Activated CD4-positive, alpha-beta T cell treated with anti-CD3 and anti-CD28 coated beads, Interleukin-2, amount 50 U/mL, for 4 hours (primary cell): ENCODE results near the gene FBXO47.

Source experiments
- DNase-seq, 2 experiments: peaks; one replicate each; pipeline ENCODE4 v3.0.0-alpha.2; 2020

The FBXO47 gene, protein sequence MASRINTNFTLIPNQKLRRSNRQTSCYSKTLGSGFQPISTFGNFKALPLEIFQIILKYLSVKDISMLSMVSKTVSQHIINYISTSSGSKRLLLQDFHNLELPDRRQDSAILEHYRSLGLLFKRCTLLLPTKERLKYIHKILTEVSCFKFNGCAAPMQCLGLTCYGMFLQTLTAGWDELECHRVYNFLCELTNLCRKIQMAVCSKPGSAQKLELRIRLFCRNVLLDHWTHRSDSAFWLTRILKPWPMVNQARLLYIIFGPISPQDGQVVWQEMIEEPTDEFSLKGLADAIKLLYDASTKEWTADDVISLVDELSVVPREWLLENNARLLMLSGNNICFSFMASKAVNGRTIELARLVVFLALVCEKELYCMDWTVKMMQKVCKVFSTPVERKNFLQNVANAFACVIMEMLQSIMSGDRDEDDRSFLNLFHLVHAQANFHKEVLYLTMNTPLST

DNA sequence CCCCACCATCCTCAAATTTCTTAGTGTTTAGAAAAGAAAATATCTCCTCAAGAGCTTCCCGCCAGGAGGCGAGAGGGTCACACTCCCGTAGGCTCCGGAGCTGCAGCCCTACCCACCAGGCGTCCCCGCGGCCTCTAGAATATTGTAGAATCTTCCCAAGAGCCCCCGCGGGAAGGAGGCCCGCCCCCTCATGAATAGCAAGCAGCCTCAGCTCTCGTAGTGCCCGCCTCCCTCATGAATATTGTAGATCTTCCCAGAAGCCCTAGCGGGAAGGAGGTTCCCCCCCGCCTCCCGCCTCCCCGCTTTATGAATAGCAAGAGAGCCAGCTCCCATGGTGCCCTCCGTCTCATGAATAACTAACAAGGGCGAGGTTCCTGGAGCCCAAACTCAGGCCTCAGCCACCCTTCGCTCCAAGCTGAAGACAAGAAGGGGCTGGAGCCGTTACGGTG, at the start of gene FBXO47:
Gene FBXO47 (minus strand): TSS at position 114 of the 449 bp plus-strand sequence. CDS start 4,378 bp downstream, outside the sequence.
- DNase-seq, result peak; percentile 78 to 84

DNA sequence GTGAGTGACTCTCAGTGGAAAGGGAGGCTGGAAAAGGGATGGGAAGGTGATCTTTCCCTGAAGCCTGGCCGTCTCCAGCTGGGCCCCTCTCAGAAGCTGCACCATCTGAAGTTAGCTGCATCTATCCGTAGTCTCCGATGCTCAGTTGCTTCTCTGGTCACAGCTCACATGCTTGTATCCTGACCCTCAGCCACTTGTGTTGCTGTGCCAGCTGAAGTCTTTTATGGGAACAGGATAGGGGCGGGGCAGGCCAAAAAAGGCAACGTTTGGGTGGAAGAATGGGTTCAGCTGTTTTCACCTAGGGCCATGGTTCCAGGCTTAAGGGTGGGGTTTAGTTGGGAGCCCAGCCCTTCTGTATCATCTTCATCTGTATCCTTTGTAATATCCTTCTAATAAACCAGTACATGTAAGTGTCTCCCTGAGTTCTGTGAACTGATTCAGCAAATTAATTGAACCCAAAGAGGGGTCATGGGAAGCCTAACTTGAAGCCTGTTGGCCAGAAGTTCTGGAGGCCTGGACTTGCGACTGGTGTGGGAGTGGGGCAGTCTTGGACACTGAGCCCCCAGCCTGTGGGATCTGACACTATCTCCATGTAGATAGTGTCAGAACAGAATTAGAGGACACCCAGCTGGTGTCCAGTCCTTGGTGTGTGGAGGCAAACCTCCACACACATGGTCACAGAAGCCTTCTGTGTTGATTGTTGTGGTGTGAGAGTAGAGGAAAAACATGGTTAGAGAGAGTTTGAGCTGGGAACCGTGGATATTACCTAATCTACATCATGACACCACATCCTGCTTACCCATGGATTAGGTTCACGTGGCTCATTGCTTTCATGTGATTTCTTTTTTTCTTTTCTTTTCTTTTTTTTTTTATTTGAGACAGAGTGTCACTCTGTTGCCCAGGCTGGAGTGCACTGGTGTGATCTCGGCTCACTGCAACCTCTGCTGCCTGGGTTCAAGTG, 49.3 kb upstream of the FBXO47 start:
- DNase-seq, result no peak

DNA sequence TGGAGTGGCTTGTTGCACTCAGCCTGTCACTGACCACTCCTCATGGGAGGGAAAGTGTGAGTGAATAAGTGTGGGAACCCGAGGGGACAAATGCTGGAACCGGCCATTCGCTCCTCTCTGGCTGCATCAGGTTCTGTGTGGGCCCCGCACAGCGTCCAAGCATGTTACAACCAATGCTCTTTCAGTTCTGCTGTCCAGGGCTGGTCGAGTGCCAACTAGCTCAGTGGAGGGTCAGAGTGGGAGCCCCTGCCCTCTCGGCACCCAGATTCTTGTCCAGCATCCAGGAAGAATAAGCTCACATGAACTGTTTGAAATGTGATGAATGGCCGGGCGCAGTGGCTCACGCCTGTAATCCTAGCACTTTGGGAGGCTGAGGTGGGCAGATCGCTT, 48.3 kb upstream of the FBXO47 start:
- DNase-seq, result no peak

DNA sequence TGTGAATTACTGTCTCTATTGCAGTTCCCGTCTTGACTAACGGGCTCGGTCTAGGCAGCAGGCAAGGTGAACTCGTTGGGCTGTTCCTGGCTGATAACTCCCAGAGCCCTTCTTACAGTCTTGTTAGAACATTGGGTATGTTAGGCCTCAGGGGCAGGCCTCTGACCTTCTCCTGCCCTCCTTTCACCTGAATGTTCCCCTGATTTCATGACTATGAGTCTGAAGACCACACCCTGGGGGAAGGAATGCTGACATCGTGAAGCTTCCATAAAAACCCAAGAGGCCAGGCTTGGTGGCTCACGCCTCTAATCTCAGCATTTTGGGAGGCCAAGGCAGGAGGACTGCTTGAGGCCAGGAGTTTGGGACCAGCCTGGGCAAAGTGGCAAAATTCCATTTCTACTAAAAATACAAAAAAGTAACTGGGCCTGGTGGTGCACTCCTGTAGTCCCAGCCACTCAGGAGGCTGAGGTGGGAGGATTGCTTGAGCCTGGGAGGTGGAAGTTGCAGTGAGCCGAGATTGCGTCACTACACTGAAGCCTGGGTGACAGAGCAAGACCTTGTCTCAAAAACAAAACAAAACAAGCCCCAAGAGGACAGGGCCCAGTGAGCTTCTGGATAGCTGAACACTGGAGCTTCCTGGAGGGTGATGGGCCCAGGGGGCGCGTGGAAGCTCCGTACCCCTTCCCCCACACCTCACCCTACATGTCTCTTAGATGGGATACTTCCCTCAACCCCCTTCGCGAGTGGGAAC, 47.8 kb upstream of the FBXO47 start:
- DNase-seq, result no peak

DNA sequence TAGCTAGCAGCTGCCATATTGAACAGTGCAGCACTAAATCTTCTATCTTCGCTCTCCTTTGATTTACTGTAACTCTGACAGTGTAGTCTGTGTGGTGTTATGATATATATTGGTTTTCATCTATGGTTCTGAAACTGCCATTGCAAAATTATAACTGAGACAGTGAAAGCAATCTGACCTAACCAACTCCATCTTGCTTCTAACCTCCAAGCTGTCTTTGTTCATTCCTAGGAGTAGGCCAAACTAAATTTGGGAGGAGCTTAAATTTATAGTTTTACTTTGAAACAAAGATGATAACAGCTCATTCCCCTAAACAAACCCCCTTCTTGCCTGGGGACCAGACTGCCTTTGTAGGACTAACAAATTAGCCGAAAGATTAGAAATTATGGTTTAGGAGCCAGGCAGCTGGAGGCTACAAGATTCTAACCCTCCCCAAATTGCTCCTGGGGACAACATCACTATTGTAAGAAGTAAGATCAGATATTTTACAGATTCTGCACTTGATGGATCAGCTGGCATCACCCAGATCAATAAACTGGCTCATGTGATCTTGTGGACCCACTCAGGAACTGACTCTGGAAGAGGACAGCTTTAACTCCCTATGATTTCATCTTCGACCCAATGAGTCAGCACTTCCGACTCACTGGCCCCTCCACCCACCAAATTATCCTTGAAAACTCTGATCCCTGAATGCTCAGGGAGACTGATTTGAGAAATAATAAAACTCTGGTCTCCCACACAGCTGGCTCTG, 47.0 kb upstream of the FBXO47 start:
- no peak for DNase-seq

DNA sequence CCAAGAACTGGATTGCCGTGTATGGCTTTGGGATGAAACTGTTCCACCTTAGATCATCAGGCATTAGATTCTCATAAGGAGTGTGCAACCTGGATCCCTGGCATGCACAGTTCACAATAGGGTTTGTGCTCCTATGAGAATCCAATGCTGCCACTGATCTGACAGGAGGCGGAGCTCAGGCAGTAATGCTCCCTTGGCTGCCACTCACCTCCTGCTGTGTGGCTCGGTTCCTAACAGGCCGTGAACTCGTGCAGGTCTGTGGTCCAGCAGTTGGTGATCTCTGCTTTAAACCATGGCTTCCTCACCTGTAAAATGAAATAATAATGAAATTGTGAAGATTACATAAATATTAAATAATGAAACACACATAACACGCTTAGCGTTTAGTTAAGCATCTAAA, 45.5 kb upstream of the FBXO47 start:
- DNase-seq, result no peak

DNA sequence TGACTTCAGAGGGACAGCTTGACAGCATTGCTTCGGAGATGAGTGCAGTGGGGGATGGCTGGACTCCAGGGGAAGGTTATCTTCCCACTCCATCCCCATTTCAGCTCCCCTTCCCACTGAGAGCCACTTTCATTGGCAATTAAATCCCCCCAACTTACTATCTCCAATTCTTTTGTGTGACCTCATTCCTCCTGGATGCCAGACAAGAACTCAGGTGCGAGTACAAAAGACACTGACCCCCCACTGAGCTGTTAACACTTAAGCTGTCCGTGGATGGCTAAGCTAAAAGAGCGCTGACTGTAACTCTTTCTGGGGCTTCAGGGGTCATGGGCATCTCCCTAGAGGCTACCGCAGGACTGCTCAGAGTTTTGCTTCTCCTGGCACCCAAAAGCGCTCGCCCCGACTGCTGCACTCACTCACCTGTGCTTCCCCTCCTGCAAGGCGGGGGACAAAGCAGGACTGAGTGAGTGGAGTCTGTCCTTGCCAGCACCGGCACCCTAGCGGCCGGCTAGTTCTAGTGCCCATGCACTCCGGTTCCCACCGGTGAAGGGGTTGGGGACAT, 44.8 kb upstream of the FBXO47 start:
- no peak for DNase-seq

DNA sequence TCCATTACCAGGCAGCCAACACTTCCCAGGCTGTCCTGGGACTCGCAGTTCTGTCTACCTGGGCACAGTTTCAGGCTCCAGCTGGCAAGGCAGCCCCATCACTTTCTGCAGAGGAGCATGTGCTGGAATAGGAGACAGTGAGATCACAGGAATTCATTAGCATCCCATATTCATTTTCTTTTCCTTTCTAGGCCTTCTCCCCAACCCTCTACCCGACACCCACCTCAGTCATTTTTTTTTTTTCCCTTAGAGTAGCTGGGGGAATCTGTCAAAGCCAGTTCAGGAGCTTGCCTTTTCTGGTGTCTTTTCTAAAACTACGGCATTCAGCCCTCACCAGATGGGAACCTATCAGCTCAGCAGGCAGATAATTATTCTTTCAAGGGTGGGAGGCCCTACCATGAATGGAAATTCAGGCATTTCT, 42.4 kb upstream of the FBXO47 start:
- DNase-seq, result no peak

DNA sequence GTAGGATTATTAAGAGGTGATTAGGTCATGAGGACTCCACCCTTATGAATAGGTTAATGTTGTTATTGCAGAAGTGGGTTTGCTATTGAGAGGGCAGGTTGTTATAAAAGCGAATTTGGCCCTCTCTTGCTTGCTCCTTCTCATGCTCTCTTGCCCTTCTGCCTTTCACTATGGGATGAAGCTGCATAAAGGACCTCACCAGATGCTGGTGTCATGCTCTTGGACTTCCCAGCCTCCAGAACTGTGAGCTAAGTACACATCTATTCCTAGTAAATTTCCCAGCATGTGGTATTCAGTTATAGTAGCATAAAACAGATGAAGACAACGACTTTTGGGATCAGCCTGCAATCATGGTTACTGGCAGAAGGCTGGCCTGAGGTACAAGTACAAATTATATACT, 41.4 kb upstream of the FBXO47 start:
- no peak for DNase-seq

DNA sequence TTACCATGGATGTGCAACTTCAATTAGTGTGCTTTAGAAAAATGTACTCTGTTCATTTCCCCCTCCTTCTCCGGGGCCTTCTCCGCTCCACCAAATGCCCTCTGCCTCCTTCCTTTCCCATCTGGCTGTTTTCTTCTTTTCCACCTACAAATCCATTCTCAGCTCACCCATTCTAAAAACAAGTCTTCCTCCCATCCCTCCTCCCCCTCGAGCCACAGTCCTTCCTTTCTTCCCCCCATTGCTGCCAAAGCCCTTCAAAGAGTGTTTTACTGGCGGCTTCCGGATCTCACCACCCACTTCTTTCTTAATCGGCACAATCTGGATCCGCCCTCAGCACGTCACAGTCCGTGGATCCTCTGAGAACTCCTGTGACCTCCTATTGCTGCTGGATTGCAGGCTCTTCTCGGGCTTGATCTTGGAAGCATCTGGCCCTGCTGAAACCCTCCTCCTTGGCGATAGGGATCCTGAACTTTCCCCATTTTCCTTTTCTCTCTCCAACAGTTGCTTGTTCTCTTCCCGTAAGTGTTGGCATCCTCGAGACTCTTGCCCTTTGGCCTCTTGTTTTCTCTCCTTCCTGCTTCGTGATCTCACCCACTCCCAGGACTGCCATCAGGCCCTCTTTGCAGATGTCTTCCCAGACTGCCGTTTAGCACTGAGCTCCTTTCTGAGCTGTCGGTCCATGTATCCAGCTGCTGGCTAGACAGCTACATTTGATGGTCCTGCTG, 36.0 kb upstream of the FBXO47 start:
- peak; percentile 28 to 41 for DNase-seq

DNA sequence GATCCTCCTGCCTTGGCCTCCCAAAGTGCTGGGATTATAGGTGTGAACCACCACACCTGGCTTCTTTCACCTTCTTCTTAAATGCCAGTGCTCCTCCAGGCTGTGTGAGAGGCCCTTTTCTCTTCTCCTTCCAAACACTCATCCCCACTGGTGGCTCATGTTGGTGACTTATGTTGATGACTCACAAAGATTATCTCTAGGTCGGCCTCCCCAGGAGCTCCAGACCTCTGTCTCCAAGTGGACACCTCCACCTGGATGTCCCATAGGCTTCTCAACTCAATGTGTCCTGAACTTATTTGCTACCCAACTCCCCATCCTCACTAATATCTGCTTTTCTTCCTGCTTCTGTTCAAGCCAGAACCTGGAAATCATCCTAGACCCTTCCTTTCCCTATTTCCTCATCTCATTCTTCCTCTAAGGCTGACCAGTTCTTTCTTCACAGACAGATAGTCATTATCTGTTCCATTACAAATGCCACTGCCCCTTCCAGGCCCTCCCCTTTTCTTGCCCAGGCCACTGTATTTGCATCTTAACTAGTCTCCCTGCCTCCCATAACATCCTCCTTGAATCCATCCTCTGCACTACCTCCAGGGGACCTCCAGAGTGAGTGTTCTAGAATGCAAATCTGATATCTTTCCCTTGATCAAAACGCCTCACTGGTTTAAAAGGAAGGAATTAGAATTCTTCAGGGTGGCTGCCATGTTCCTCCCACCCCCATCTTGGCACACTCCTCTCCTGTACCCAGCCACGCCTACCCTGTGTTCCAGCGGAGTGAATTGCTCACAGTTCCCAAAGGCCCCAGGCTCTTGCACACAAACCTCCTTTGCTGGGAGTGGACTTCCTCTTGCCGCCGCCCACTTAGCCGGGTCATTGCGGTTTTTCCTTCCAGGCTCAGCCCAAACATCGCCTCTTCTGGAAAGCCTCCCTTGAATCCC, 34.8 kb upstream of the FBXO47 start:
- no peak for DNase-seq

DNA sequence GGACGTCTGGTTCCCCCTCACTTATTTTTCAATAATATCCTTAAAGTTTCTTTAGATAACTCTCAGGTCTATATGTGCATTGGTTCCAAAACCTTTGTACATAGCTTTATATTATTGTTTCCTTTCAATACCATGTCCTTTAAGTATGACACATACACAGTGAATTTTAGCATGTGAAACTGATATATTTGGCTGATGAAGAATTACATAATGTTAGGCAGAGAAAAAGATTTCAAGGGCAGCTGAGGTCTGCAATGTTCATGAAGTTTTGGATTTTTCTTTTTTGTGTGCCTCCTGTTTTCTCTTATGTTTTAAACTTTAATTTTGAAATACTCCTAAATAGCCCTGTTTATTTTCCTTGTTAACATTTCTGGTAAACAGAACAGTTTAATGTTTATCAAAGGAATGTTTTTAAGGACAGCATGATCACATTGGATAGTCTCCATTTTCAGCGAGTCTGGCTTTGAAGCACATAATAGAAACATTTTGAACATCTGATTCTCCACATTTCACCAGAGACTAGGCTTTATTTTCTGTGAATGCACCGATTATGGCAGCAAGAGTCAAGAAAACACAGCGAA, 32.9 kb upstream of the FBXO47 start:
- DNase-seq, result no peak

DNA sequence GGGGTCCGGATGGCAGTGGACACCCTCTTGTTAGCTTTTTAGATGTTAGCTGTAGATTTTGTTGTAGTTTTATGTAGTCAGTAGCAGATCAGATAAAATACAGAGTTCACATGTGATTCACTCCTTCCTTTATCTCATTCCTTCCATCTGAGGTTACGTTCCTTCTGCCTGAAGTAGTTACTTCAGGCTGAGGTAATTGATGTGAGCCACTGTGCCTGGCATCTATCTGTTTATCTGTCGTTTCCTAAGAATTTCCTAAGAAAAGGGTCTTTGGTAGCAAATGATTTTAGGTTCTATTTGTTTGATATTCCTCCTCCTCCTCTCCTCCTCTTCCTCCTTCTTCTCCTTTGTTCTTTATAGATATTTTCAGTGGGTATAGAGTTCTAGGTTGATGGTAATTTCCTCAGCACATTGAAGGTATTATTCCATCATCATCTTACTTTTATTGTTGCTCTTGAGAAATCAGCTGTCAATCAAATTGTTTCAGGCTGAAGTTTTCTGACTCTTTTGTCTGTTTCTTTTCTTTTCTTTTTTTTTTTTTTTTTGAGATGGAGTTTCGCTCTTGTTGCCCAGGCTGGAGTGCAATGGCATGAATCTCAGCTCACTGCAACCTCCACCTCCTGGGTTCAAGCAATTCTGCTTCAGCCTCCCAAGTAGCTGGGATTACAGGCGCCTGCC, 29.6 kb upstream of the FBXO47 start:
- no peak for DNase-seq

DNA sequence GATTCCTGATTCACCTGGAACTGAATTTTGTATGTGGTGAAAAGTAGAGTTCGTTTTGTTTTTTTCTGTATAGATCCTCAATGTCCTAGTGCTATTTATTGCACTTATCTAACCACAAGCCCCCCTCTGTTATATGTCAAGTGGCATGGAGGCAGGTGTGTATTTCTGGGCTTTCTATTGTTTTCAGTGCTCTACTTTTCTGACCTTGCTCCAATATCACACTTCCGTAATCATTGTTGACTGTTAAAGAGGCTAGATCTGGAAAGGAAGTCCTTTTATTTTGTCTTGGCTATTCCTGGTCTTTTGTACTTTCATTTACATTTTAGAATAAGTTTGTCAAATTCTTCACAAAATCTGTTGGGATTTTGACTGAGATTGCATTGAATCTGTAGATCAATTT, 26.8 kb upstream of the FBXO47 start:
- no peak for DNase-seq

DNA sequence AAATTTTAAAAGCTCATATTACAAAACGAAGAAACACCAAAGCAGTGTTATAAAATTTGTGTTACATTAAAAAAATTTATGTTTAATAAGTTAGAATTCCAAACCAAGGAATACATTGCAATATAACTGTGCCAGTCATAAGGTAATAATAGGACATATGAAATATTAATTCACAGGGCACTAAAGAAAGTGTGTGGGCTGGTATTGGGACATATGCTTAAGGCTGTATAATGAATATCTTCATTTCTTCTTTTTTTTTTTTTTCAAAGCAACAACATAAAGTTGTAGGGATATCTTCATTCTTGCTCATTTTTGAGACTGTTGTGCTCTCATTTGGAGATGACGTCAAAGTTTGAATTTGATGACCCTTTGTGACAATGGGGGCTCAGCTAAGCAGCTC, 17.5 kb upstream of the FBXO47 start:
- DNase-seq, result no peak

DNA sequence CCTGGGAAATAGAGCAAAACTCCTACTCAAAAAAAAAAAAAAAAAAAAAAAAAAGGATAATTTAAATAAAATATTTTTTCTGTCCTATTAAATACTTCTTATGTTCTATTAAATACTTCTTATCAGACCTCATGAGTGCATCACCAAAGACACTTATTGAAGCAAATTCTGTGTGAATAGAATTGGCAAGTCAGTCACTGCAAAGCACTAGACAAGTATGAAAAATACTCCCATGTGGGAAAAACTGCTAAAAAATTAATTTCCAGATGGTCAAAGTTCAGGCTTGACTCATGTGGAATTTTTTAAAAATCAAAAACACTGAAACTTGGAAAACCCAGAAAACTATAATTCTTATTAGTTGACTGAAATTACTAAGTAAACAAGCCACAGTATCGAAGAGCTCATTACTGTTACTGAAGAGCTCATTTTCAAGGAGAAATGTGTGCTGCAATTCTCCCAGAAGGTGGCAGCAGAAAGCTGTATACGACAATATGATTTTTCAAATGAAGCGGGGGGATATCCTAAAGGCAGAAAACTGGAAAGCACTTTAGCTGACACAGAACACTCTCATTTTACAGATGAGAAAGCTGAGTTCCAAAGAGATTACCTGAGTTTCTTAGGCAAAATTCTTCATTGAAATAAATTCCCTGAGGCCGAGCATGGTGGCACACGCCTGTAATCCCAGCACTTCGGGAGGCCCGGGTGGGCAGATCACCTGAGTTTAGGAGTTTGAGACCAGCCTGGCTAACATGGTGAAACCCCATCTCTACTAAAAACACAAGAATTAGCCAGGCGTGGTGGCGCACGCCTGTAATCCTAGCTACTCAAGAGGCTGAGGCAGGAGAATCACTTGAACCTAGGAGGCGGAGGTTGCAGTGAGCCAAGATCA, 15.9 kb upstream of the FBXO47 start:
- peak; percentile 19 to 26 for DNase-seq

DNA sequence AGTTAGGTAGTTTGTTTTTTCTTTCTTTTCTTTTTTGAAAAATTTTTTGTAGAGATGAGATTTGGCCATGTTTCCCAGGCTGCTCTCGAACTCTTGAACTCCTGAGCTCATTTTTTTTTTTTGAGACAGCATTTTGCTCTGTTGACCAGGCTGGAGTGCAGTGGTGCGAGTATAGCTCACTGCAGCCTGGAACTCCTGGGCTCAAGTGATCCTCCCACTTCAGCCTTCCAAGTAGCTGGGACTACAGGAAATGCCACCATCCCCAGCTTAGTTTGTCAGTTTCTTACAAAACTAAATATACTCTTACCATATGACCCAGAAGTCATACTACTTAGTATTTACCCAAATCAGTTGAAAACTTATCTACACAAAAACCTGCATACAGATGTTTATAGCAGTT, 14.4 kb upstream of the FBXO47 start:
- DNase-seq, result no peak
